CD4-positive, alpha-beta T cell treated with Interferon alpha-2 for 1 hour (primary cell): Measurements from ENCODE around the gene HSPG2.
"Not testable (repeated sequence)": the region's sequence is repeated elsewhere in the genome, so short reads cannot be mapped to it uniquely, and the experiment has no call there.

Experiments used
- DNase-seq, 2 donors: peaks; one replicate each; pipeline ENCODE4 v3.0.0-alpha.2; 2020 to 2022

HSPG2 gene

DNA sequence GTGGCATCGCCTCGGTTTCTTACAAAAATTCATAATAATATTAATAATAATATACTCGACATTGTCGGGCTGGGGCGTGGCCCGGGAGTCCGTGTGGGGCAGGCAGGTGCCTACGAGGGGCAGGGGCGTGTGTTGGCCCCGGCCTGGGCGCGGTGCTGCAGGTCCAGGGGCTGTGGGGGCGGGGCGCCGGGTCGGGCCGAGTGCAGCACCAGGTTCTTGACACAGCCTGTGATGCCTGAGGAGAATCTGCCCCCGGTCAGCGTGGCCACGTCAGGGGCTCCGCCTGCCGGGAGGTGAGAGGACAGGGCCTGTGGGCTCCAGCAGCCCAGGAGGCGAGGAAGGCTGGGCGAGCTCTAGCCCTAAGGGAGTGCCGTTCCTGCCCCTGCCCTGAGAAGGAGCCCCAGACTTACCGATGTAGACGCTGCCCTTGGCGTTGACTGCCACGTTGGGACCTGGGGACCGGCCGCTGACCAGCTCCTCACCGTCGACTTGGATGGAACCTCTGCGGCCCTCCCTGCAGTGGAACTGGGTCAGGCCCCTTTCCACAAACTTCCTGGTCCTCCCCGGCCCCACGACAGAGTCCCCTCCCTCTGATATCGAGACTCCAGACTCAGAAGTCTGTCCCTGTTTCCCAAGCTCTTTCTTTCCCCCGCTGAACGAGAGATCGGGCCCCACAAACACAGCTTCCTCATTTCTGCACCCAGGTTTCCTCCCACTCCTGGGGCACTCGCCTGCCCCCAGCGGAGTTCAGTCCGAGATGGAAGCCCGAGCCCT is 113.7 kb downstream of the HSPG2 start:
- no peak for DNase-seq

GRCh38 chr1:21822349-21822748 is 114.8 kb downstream of the HSPG2 start:
- DNase-seq: no peak

GRCh38 chr1:21821385-21822019 is 115.6 kb downstream of the HSPG2 start:
- DNase-seq: no peak

DNA sequence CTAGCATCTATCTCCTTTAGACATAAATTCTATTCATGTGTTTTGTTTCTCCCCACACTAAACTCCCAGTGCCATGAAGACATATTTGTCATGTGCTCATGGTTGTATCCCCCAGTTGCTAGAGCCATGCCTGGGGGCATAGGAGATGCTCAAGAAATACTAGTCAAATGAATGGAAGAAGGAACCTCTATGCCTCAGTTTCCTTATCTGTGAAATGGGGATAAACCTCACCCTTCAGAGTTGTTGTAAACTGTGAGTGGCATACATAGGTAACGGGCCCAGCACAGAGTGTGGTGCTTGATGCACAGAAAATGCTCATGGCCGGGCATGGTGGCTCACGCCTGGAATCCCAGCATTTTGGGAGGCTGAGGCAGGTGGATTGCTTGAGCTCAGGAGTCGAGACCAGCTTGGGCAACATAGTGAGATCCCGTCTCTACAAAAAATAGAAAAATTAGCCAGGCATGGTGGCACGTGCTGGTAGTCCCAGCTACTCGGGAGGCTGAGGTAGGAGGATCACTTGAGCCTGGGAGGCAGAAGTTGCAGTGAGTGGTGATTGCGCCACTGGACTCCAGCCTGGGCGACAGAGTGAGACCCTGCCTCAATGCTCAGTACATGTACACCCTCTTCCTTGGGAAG is 116.4 kb downstream of the HSPG2 start:
- DNase-seq: no peak

DNA sequence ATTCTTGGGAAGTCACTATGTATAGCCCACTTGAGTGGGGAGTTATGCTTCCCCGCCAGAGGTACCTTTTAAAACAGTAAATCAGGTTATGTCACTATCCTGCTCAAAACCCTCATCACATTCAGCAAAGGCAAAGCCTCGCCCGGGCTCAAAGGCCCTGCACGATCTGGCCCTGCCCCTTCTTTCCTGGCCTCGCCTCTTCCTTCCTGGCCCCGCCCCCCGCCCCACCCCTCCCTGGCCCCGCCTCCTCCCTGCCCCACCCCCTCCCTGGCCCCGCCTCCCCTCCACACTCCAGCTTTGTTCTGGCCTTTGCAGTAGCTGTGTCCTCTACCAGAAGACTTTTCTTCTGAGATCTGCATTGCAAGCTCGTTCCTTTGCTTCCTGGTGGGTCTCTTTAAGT is 118.5 kb downstream of the HSPG2 start:
- DNase-seq: peak; percentile 34 to 42

GRCh38 chr1:21816602-21817302 is 120.4 kb downstream of the HSPG2 start:
- DNase-seq: no peak

GRCh38 chr1:21815724-21816321 is 121.3 kb downstream of the HSPG2 start:
- DNase-seq: no peak

DNA sequence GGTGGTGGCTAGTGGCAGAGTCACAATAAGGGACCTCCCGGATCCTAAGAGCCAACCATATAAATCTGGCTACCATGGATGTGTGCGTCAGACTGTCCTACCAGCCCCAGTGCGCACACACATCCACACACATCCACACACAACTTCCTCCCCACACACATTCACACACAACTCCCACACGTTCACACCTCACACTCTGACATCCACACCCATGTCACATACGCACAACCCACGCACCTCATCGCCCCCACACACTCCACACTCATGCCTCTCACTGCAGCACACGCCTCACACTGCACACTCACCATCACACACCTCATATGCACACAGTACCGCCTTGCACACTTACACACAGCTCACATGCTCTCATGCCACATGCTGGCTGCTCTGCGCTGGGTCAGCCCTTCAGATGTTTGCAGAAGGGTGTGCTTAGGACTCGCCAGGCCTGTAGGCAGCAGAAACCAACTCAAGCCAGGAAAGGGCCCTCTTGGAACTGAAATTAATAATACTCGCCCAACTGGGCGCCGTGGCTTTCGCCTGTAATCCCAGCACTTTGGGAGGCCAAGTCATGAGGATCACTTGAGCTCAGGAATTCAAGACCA is 122.0 kb downstream of the HSPG2 start:
- DNase-seq: no peak

DNA sequence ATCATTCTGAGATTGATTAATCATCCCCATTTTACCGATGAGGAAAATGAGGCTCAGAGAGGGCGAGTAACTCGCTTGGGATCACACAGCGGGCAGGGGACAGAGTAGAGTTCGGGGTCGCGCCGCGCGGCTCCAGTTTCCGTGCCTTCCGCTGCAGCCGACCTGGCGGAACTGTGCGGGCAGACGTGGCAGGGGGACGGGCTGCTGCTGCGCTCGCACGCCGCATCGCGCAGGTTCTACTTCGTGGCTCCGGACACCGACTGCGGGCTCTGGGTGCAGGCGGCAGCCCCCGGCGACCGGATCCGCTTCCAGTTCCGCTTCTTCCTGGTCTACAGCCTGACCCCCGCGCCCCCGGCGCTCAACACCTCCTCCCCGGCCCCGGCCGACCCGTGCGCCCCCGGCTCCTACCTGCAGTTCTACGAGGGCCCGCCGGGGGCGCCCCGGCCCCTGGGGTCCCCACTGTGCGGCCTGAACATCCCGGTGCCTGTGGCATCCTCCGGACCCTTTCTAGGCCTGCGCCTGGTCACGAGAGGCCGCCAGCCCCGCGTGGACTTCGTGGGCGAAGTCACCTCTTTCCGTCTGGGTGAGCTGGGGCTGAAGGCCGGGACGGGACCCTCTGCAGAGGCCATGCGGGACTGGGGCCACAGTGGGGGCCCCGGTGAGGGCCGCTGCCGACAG is 122.7 kb downstream of the HSPG2 start:
- DNase-seq: peak; percentile 19 to 27

DNA sequence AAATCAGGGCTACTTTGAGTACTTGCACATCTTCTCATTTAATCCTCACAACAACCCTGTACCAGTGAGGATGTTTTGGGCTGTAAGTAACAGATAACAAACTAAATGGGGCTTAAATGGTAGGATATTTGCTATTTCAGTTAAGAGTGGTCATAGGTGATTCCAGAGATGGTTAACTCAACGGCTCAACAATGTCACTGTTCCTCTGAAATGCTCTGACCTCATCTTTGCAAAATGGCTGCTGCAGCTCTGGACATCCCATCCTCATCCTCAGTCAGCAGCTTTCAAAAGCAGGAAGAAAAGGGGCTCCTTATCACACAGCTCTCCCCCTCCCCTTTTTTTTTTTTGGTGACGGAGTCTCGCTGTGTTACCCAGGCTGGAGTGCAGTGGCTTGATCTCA is 123.6 kb downstream of the HSPG2 start:
- no peak for DNase-seq

GRCh38 chr1:21811875-21812305 is 125.2 kb downstream of the HSPG2 start, which contains the start of gene LDLRAD2:
TSS of gene LDLRAD2 (plus strand) at chr1:21812265. CDS start at chr1:21812452, 187 bp downstream.
- DNase-seq: no peak

GRCh38 chr1:21804536-21804935 is 132.6 kb downstream of the HSPG2 start:
- no peak for DNase-seq

GRCh38 chr1:21801100-21801499 is 136.0 kb downstream of the HSPG2 start:
- no peak for DNase-seq

DNA sequence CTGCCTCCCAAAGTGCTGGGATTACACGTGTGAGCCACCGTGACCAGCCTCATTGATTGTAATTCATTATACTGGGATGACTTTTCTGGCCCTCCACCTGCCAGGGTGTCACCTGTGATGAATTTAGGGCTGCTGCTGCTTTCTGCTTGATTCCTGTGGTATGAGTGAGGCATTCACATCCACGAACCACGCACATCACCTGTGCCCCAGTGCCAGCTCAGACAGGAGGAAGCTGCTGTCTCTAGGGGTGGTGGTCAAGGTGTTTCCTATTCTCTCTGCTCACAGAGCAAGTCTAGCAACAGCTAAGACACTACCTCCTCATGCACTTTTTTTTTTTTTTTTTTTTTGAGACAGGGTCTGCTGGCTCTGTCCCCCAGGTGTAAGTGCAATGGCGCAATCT is 137.4 kb downstream of the HSPG2 start:
- no peak for DNase-seq

DNA sequence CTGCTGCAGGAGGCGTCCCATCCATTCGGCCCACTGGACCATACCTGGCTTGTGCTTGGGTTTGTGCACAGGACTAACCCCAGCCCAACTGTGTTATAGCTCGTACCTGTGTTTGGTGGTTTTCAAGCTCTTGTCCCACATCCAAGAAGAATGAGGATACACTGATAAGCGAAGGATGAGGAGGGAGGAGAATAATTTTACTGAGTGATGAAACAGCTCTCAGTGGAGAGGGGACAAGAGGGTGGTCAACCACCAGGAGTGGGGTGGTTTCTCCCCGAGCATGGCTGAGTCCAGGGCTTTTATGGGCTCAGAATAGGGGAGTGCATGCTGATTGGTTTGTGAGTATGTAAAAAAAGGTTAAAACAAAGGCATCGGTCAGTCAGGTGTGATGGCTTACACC is 142.0 kb downstream of the HSPG2 start:
- DNase-seq: no peak

GRCh38 chr1:21794656-21795055 is 142.5 kb downstream of the HSPG2 start:
- no peak for DNase-seq

DNA sequence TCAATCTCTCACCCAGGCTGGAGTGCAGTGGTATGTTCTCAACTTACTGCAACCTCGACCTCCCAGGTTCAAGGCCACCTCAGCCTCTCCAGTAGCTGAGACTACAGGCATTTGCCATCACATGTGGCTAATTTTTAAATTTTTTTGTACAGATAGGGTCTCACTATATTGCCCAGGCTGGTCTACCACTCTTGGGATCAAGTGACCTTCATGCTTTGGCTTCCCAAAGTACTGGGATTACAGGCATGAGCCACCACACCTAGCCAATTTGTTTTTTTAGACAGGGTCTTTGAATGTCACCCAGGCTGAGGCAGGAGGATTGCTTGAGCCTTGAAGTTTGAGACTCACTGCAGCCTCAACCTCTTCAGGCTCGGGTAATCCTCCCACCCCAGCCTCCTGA is 144.0 kb downstream of the HSPG2 start:
- no peak for DNase-seq

DNA sequence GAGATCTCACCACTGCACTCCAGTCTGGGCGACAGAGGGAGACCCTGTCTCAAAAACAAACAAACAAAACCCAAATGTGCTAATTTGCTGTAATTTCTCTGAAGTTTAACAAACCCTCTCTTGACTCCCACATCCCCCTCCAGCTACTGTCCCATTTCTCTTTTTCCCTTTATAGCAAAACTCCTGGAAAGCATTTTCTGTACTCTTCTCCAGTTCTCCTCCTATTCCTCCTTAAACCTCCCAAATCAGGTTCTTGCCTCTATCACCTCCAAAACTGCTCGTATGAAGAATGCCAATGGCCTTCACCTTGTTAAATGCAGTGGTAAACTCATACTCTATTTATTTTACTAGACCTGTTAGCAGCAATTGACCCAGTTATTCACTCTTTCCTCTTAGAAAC is 150.5 kb downstream of the HSPG2 start:
- no peak for DNase-seq

DNA sequence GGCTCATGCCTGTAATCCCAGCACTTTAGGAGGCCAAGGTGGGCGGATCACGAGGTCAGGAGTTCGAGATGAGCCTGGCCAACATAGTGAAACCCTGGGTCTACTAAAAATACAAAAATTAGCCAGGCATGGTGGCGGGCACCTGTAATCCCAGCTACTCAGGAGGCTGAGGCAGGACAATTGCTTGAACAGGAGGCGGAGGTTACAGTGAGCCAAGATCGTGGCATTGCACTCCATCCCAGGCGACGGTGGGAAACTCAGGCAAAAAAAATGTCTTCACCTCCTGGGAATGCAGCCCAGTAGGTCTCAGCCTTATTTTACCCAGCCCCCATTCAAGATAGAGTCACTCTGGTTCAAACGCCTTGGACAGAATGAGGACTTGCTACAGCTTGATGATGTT is 151.3 kb downstream of the HSPG2 start:
- not testable (repeated sequence) for DNase-seq

GRCh38 chr1:21783679-21784603 is 153.2 kb downstream of the HSPG2 start:
- DNase-seq: no peak
